Hematopoietic multipotent progenitor cell treated with erythropoietin and hydrocortisone succinate and interleukin-3 and kit ligand, for 15 days (in vitro differentiated cells): Measurements from ENCODE around the gene NOP16.
"Not testable (repeated sequence)": the region's sequence is repeated elsewhere in the genome, so short reads cannot be mapped to it uniquely, and the experiment has no call there.

Experiments used
- DNase-seq: peaks from one replicate; pipeline ENCODE4 v3.0.0-alpha.2; 2015; ENCODE audit warnings: low spot score

NOP16 gene

DNA sequence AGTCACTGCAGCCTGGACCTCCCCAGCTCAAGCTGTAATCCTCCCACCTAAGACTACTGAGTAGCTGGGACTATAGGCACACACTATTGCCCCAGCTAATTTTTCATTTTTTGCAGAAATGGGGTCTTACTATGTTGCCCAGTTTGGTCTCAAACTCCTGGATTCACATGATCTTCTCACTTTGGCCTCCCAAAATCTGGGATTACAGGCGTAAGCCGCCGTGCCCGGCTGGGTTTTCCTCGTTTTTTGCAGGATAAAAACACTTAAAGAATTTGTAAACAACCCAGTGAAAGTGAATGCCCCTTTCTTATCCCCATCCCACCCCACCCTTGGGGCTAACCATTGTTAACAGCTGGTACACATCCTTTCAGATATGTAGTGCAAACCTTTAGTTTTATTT is 20.2 kb upstream of the NOP16 start:
- no peak for DNase-seq

DNA sequence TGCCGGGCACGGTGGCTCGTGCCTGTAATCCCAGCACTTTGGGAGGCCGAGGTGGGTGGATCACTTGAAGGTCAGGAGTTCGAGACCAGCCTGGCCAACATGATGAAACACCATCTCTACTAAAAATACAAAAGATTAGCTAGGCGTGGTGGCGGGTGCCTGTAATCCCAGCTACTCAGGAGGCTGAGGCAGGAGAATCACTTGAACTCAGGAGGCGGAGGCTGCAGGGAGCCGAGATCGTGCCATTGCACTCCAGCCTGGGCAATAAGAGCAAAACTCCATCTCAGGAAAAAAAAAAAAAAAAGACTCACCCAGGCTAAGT is 19.8 kb upstream of the NOP16 start:
- DNase-seq, result not testable (repeated sequence)

GRCh38 chr5:176407456-176408251 is 19.3 kb upstream of the NOP16 start:
- no peak for DNase-seq

- DNase-seq, result no peak
Observed at GRCh38 chr5:176406436-176407052, 18.1 kb upstream of the NOP16 start.

DNA sequence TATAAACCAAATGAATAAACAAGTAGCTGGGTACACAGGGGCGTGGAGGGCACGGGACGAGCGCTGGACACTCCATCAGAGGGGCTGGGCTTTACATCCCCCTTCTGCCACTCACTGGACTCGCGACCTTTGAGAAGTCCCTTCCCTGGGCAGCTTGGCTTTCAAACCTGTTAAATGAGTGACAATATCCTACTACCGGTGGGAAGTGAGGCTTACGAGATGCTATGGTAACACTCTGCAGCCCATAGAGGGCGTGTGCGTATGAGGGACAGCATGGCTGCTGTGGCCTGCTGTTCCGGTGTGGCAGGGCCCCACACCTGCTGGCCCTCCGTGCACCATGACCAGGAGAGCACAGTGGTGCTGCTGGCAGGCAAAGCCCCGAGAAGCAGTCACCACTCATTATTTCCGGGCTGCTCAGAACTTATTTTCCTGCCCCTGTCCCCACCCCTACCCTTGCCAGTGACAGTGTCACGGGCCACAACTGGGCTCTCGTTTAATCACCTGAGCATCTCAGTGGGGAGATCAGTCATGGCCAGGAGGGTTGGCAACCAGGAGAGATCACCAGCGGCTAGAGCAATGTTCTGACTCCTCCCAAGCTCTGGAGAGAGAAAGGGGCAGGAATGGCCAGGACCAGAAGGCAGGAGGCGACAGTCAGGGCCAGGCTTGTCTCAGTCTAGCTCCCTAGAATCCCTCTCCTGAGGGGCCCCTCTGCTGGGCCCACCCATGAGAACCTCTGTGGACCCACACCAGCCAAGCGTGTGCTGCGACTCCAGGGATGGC is 17.4 kb upstream of the NOP16 start:
- DNase-seq, result no peak

- no peak for DNase-seq
Observed at GRCh38 chr5:176401281-176402205, 13.1 kb upstream of the NOP16 start.

DNA sequence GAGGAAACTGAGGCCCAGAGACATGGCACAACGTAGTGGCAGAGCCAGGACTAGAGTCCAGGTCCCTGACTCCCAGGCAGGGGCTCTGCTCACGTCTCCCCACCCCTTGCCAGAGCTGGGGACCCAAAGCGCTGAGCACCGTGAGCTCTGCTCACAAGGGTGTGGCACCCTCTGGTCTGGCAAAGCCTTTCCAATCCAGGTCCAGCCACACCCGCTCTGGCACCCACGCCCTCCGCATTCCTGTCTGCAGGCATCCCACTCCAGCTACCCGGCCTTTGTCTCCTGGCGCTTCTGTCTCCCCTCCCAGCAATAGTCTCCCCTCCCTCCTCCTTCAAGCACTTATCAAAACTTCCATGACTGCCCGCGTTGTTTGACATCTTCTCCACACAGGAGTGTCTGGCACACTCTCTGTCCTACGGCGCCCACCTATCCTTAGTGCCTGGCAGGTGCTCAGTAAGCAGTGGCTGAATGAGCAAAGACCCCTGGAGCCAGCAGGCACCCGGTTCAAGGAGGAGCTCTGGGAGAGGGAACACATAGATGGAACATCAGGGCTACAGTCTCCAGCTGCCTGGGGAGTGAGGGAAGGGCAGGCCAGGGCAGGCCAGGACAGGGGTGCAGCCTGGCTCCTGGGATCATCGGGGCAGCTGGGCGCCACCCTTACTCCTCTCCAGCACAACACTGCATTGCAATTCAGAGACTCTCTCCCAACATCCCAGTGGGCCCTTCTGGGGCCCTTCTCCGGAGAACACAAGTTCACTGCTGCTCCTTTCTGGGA is 12.2 kb upstream of the NOP16 start:
- DNase-seq, result no peak

DNA sequence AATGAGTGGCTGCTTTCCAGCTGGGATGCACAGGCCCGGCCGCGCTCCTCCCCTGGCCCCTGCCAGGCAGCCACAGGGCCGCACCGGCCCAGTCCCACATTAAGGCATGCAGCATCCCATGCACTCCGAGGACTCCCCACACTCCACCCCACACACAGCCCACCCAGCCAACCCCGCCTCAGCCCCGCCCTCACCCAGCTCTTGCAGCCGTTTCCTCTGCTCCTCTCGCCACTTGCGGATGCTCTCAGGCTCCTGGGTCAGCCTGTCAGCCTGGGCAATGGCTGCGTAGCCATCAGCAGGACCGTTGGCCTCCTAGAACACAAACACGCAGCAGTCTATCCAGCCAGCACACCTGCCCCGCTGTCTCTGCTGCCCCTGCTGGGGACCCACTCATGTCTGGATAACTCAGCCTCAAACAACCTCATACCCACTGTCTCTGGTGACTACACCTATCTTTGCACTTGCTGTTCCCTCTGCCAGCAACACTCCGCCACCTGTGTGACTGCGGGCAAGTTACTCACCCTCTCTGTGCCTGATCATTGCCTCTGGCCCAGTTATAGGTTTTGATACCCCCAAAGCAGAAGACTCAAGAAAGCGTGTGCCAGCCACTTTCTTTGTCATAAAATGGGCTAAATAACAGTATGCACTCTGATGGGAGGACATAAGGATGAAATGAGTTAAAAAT is 9.5 kb upstream of the NOP16 start:
- DNase-seq, result no peak

DNA sequence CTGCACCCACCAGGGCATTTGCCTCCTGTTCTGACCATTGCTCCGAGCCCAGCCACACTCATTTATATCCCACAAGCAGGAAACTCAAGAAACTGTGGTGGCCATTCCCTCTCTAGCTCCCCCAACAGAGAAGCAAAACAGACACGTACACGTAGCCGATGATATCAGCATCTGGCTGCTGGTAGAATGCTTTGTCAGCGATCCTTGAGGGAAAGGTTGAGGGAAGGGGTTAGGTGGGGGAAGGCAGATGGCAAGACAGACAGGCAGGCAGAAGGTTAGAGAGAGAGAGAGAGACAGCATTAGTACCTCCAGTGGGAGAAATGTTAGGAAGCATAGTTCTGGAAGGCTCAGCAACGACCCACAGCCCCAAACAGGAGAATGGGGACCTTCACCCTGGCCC is 7.9 kb upstream of the NOP16 start:
- DNase-seq, result no peak

- DNase-seq, result no peak
Observed at GRCh38 chr5:176394881-176395675, 6.7 kb upstream of the NOP16 start.

GRCh38 chr5:176394096-176394495 is 5.7 kb upstream of the NOP16 start:
- no peak for DNase-seq

- DNase-seq, result no peak
Observed at GRCh38 chr5:176392526-176392925, 4.1 kb upstream of the NOP16 start.

DNA sequence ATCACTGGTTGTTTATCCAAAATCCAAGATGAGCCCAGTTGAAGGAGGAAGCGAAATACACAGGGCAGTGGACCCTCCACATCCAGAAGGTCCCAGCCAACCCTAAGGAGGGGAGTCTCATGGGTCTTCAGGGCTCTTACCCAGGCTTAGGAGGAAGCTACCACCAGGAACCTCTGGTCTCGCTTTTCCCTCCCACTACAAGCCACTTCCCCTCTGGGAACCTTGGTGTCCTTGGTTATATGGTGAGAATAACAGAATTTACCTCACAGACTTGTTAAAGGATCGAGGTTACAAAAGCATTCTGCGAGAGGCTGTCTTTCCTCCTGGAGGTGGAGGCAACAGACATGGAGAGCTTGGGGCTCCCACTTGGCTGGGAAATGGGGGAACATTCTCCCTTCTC is 3.6 kb upstream of the NOP16 start:
- no peak for DNase-seq

- DNase-seq, result no peak
Observed at GRCh38 chr5:176391479-176391878, 3.1 kb upstream of the NOP16 start.

GRCh38 chr5:176389135-176390123 is 1.0 kb upstream of the NOP16 start:
- no peak for DNase-seq

- DNase-seq, result no peak
Observed at GRCh38 chr5:176388003-176388443, 375 bp downstream of the NOP16 start.

DNA sequence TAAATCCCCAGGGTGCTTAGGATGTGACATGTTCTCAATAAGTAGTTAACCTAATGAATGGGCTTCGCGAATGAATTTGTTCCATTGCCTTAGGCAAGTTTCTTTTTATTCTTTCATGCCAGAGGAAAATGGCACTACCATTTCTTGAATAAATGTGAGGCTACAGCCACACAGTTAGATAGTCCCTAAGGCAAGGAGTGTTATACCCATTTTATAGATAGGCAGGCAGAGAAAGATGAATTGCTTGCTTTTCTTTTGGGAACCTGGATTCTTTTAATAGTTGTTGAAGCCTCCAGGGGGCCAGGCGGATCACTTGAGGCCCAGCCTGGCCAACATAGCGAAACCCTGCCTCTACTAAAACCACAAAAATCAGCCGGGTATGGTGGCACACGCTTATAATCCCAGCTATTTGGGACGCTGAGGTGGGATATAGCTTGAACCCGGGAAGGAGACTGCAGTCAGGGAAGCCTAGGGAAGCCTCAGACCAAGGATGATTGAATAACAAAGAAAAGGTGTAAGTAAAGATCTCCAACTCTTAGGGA is 943 bp downstream of the NOP16 start:
- DNase-seq, result no peak

DNA sequence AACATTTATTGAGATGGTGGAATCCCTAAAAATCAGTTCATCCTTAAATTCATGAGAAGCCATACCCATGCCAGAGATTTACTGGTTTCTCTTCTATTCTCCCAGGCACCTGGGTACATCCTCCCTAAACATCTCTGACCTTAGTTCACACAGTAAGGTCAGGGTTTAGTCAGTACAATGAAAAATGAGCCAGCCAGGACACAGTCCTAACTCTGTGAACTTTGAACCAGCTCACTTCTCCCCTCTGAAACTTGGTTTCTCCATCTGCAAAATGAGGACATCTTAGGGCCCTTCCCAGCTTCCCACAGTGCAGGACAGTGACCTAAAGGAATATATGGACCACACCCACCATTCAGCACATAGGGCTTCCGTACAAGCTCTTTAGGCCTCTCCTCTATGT is 1.9 kb downstream of the NOP16 start:
- no peak for DNase-seq
